K562 (cell line): ENCODE data around the gene REC8. TPM values are rescaled to one million over a fixed set of nuclear protein-coding genes. Genes with fewer than 3 reads are reported as not detected.
A peak's percentile ranks its signal among the peaks of the same experiment; 100 is the strongest.

ENCODE experiments used
- CCAR2 ChIP-seq: fragments of 200-400 bp; formaldehyde crosslinking; IDR thresholded peaks from 2 replicates; pipeline ENCODE4 v1.6.1; 2017; ENCODE audit warnings: mild to moderate bottlenecking, low read depth, low read length
- CEBPG ChIP-seq, 3 experiments: fragments of 200-800 bp in 1 of 3; sonication (Bioruptor generic) in 1 of 3; sonication (generic) in 1 of 3; formaldehyde crosslinking in 1 of 3; IDR thresholded peaks in 2 of 3; conservative IDR thresholded peaks in 1 of 3; 2 replicates each; pipeline versions ENCODE4 v1.6.1 to v1.8.0; 2016 to 2022; ENCODE audit warnings: missing compliant biosample characterization in 2 of 3, missing genetic modification characterization in 2 of 3, mild to moderate bottlenecking in 1 of 3, missing genetic modification reagents in 1 of 3
- DPF2 ChIP-seq: fragments of 450-650 bp; IDR thresholded peaks from 2 replicates; pipeline ENCODE4 v1.6.1; 2016
- FIP1L1 ChIP-seq: fragments of 200-400 bp; formaldehyde crosslinking; IDR thresholded peaks from 2 replicates; pipeline ENCODE4 v1.6.1; 2018; ENCODE audit warnings: mild to moderate bottlenecking, low read depth, low read length; ENCODE audit not compliant: poor library complexity, severe bottlenecking
- HDAC3 ChIP-seq: fragments of 450-650 bp; IDR thresholded peaks from 2 replicates; pipeline ENCODE4 v1.6.1; 2018; ENCODE audit warnings: borderline replicate concordance, mild to moderate bottlenecking, moderate library complexity; ENCODE audit not compliant: partially characterized antibody
- KDM1A ChIP-seq, 2 experiments: fragments of 450-650 bp; IDR thresholded peaks; 2 replicates each; pipeline ENCODE4 v1.6.1; 2016; ENCODE audit warnings: mild to moderate bottlenecking in 2 of 2
- NCOR1 ChIP-seq: fragments of 450-650 bp; IDR thresholded peaks from 2 replicates; pipeline ENCODE4 v1.6.1; 2016; ENCODE audit warnings: mild to moderate bottlenecking, moderate library complexity
- OTX1 ChIP-seq: fragments of 450-650 bp; formaldehyde crosslinking; IDR thresholded peaks from 2 replicates; pipeline ENCODE4 v1.4.0; 2022; ENCODE audit warnings: mild to moderate bottlenecking
- RBM39 ChIP-seq: fragments of 200-400 bp; formaldehyde crosslinking; optimal IDR thresholded peaks from 2 replicates; pipeline ENCODE3; 2018; ENCODE audit warnings: low read depth, low read length
- SMAD1 ChIP-seq: fragments of 150-350 bp; IDR thresholded peaks from 2 replicates; pipeline ENCODE4 v1.6.1; 2014; ENCODE audit warnings: low read length, low read depth; ENCODE audit not compliant: partially characterized antibody
- SMAD4 ChIP-seq: fragments of 250-450 bp; sonication (Bioruptor Pico); conservative IDR thresholded peaks from 2 replicates; pipeline ENCODE4 v1.8.0; 2021; ENCODE audit warnings: inconsistent platforms, mild to moderate bottlenecking, moderate library complexity
- TAF7 ChIP-seq: fragments of 450-650 bp; IDR thresholded peaks from 2 replicates; pipeline ENCODE4 v1.6.1; 2016; ENCODE audit warnings: missing genetic modification characterization, missing compliant biosample characterization
- TEAD1 ChIP-seq, 2 experiments: fragments of 450-650 bp in 1 of 2; sonication (generic) in 1 of 2; formaldehyde crosslinking; IDR thresholded peaks; 2 replicates each; pipeline versions ENCODE4 v1.4.0 to v1.8.0; 2020 to 2022; ENCODE audit warnings: mild to moderate bottlenecking in 2 of 2, missing genetic modification reagents in 1 of 2
- ZBTB43 ChIP-seq: sonication (generic); formaldehyde crosslinking; IDR thresholded peaks from 2 replicates; pipeline ENCODE4 v1.8.0; 2023; ENCODE audit warnings: mild to moderate bottlenecking, missing genetic modification reagents
- ZEB2 ChIP-seq: fragments of 450-650 bp; IDR thresholded peaks from 2 replicates; pipeline ENCODE4 v1.6.1; 2016
- ZHX1 ChIP-seq: fragments of 150-350 bp; conservative IDR thresholded peaks from 2 replicates; pipeline ENCODE4 v1.6.1; 2014; ENCODE audit warnings: low read length
- ZNF324 ChIP-seq: fragments of 250-450 bp; sonication (Bioruptor Pico); IDR thresholded peaks from 2 replicates; pipeline ENCODE4 v1.4.0; 2020; ENCODE audit warnings: mild to moderate bottlenecking
- ZNF609 ChIP-seq: sonication (generic); formaldehyde crosslinking; IDR thresholded peaks from 2 replicates; pipeline ENCODE4 v1.8.1; 2023; ENCODE audit warnings: missing genetic modification reagents, mild to moderate bottlenecking, borderline replicate concordance
- ZNF830 ChIP-seq: fragments of 250-450 bp; sonication (Bioruptor Pico); IDR thresholded peaks from 2 replicates; pipeline ENCODE4 v1.5.0; 2021; ENCODE audit warnings: mild to moderate bottlenecking
- polyA plus RNA-seq, 8 experiments: library from polyadenylated mRNA; depleted of rRNA in 4 of 8; stranded (reverse) in 5 of 8; unstranded in 3 of 8; fragments of >200 nt; fragmentation: Nextera tagmentation in 2 of 8; fragmentation: Illumina TruSeq in 1 of 8; extraction: Ambion mirVana in 2 of 8; extraction: Trizol in 1 of 8; gene quantifications; 2 replicates each; pipeline versions ENCODE4 v1.2.1 to v1.2.3, GENCODE V29; 2011 to 2014; ENCODE audit warnings: inconsistent platforms in 1 of 8, missing spikeins in 1 of 8
- total RNA-seq, 7 experiments: library from RNA; depleted of rRNA in 6 of 7; stranded (reverse); fragments of >200 nt in 6 of 7; fragmentation: Illumina TruSeq in 2 of 7; extraction: Trizol in 2 of 7; gene quantifications; 2 replicates each; pipeline versions ENCODE4 v1.2.1 to v1.2.3, GENCODE V29; 2011 to 2021; ENCODE audit warnings: low replicate concordance in 1 of 7

REC8 gene
- total and polyA plus RNA-seq, 9 of the 15 experiments (the other 6 are each of a cell fraction or from before 2014, with no cell fraction given): 0.11 to 2.5 (median 0.85) TPM

- TF ChIP-seq ZNF609 (CRISPR knock-in tag) (no peak), CCAR2 (no peak), KDM1A (IDR thresholded peaks at IDR 0.05) (no peak), ZEB2 (no peak), OTX1 (CRISPR knock-in tag) (peak; percentile 7; the same call in 1 of the 2 replicates), ZBTB43 (CRISPR knock-in tag) (no peak), ZNF324 (no peak), ZHX1 (no peak), CEBPG (CRISPR knock-in tag; IDR thresholded peaks at IDR 0.05) (peak; percentile 96), CEBPG (tag; conservative IDR thresholded peaks at IDR 0.05 in 1 of 2, IDR thresholded peaks at IDR 0.05 in 1 of 2) (peak; percentile 76 to 86), RBM39 (no peak), SMAD1 (no peak), TEAD1 (CRISPR knock-in tag; IDR thresholded peaks at IDR 0.05) (peak; percentile 9 to 76; a peak in 2 of 4 replicates), FIP1L1 (no peak), NCOR1 (0 out of 2 replicates have a peak, but pooled peaks have one; percentile 11), HDAC3 (no peak), ZNF830 (CRISPR knock-in tag) (no peak), SMAD4 (CRISPR knock-in tag) (peak; percentile 39; the same call in 1 of the 2 replicates), TAF7 (tag) (0 out of 2 replicates have a peak, but pooled peaks have one; percentile 35), DPF2 (no peak)
Observed at GRCh38 chr14:24215495-24216344, 43.8 kb downstream of the REC8 start, which contains the start of gene MDP1 (continued).
